ENCODE results near the gene LRMDA. TPM values are rescaled to one million over a fixed set of nuclear protein-coding genes. Genes with fewer than 3 reads are reported as not detected.

LRMDA gene
- total and polyA plus RNA-seq, 10 of the 15 experiments (the other 5 are each of a cell fraction or from before 2014, with no cell fraction given), result 0.07 to 0.54 (median 0.29) TPM; not detected in 4

- no peak for TF ChIP-seq POLR2AphosphoS2 (IDR thresholded peaks at IDR 0.05; ENCODE audit: low read depth, low read length)
- no peak for TF ChIP-seq FOXM1 (IDR thresholded peaks at IDR 0.05; ENCODE audit: low read depth, low read length)
- no peak for TF ChIP-seq JUND (IDR thresholded peaks at IDR 0.05; ENCODE audit: low read depth, low read length)
- TF ChIP-seq CBX5 (IDR thresholded peaks at IDR 0.05; ENCODE audit: low read depth), result no peak
- TF ChIP-seq CREM (IDR thresholded peaks at IDR 0.05; ENCODE audit: low read depth), result no peak
- TF ChIP-seq SMARCA5 (IDR thresholded peaks at IDR 0.05), result peak; percentile 90
- TF ChIP-seq ZNF687 (IDR thresholded peaks at IDR 0.05), result peak; percentile 49; the same call in 1 of the 2 replicates
- no peak for TF ChIP-seq ETV6 (conservative IDR thresholded peaks at IDR 0.05 in 1 of 2, IDR thresholded peaks at IDR 0.05 in 1 of 2; ENCODE audit: borderline replicate concordance in 1 of 2, low read depth in 1 of 2)
- no peak for TF ChIP-seq BCL3 (IDR thresholded peaks at IDR 0.05; ENCODE audit: borderline replicate concordance, insufficient read depth, low read depth, low read length, poor library complexity, severe bottlenecking)
- TF ChIP-seq KAT2A (conservative IDR thresholded peaks at IDR 0.05; ENCODE audit: control insufficient read depth, low read depth, low read length), result no peak
- TF ChIP-seq POLR2AphosphoS5 (IDR thresholded peaks at IDR 0.05; ENCODE audit: low read length), result no peak
- TF ChIP-seq CREB1 (IDR thresholded peaks at IDR 0.05; ENCODE audit: low read depth), result no peak
- TF ChIP-seq MAX (IDR thresholded peaks at IDR 0.05; ENCODE audit: low read depth, low read length), result no peak
- peak; percentile 38; the same call in 1 of the 2 replicates for TF ChIP-seq MTA2 (IDR thresholded peaks at IDR 0.05; ENCODE audit: low read depth)
- TF ChIP-seq HSF1 (IDR thresholded peaks at IDR 0.05; ENCODE audit: low read depth, low read length), result no peak
- peak; percentile 31 for TF ChIP-seq MEF2B (IDR thresholded peaks at IDR 0.05; ENCODE audit: partially characterized antibody, poor library complexity, severe bottlenecking)
- TF ChIP-seq IRF4 (IDR thresholded peaks at IDR 0.05; ENCODE audit: low read depth, low read length), result no peak
- TF ChIP-seq TBL1XR1 (IDR thresholded peaks at IDR 0.05; ENCODE audit: low read depth, low read length), result no peak
- TF ChIP-seq IKZF2 (IDR thresholded peaks at IDR 0.05), result peak; percentile 39 to 45; a peak in 3 of 4 replicates
- no peak for TF ChIP-seq BACH1 (IDR thresholded peaks at IDR 0.05; ENCODE audit: borderline replicate concordance)
- TF ChIP-seq BMI1 (IDR thresholded peaks at IDR 0.05; ENCODE audit: borderline replicate concordance), result no peak
These were observed 180.0 kb downstream of the LRMDA start (continued) for GRCh38 chr10:75611172-75611992.

Data from GM12878 (cell line).